NK-92 treated with Interleukin-12 subunit alpha and Interleukin-12 subunit beta, amount 100 ng/mL, for 24 hours (cell line): ENCODE results near the gene COL17A1.

Experiments used
- DNase-seq: peaks from one replicate; lab custom pipeline; 2025; lab: John Stamatoyannopoulos, UW

Gene COL17A1

DNA sequence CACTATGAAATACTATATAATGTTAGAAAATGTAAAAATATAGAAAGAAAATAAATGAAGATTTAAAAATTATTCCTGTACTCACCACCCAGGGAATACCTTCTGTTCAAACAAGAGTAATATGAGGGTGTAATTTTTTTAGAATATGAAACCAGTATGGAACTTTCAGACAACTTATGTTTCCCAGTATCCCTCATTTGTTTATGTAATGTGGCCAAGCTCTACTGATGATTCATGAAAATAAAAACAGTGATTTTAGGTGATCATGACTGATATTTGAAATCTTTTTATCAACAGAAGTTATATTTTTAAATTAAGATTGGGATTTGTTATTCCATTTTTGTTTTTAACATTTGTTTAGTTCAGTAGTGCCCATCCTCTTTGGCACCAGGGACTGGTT lies 100.0 kb downstream of the COL17A1 start:
- DNase-seq: no peak

DNA sequence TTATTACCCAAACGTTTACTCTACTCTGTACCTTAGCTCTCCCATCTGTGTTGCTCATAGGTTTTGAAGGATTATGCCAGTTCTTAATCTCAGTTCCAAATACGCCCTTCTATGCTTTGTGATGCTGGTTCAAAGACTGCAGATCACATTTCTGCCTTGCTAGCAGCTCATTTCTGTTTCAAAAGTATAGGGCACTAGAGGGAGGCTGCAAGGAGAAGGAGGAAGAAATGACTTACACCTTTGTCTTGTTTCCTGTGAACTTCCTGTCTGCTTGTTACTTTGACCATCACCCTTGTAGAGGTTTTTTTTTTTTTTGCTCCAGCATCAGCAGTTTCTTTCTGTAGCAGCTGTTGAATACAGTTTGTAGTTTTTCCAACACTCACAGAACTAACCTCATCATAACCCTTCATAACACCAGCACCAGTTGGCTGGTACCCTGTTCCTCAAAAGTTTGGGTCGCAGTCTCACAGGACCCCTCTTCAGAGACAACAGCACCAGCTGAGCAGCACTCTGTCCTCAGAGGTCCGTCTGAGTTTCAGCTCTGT lies 102.2 kb downstream of the COL17A1 start:
- no peak for DNase-seq

DNA sequence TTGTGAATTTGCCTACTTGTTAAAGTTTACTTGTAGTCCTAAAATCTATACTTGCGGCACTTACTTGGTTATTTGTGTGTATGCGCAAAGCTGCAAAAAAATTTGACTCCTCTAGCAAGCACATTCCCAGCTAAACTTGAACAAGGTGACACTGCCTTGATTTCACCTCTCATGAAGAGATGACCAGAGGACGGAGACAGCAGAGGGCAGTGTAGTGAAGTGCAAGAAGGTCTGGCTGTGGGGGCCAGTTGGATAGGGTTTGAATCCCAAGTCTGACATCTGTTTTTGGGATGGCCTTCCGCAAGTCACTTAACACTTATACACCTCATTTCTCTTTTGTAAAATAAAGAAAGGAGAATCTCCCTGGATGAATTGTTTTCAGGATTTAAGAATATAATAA lies 103.0 kb downstream of the COL17A1 start:
- DNase-seq: no peak
